ENCODE data around the gene ANXA6.

DNA sequence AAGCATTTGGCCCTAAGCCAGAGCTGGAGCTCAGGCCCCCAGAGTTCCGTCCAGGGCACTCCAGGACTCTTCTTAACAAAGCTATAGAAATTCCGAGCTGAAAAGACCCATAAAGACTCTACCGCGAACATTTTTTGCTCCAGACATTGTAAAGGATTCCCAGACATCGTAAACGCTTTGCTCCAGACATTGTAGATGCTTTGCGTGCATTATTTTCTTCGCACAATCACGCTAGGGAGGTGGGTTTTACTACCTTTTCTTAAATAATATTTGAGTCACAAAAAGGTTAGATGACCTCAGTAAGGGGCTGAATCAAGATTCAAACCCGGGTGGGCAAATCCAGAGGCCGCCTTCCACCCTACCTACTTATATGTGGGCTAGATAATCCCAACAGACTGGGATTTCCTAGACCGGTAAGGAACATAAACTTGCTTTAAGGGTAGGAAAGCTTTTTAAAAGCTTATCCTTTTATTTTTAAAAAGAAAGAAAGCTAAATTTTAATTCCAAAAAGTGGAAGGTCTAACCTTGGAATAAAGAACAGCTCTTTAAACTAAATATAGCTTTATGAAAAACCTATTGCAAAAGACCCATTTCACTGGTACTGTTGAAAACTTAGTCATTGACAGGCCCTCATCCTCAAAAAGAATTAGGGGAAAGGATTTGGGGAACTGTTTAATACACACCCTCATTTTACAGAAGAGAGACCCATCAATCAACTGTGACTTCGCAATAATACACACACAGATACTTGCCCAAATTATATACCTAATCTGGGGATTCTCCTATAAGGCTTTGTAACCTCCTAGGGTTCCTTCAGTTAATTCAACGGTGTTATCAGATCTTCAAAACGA is 75.9 kb downstream of the ANXA6 start:
- TF ChIP-seq ZNF274 (IDR thresholded peaks at IDR 0.05; ENCODE audit: low read depth, low read length) = no peak
- no peak for TF ChIP-seq YY1 (IDR thresholded peaks at IDR 0.05; ENCODE audit: insufficient read depth, insufficient read length)

All from NT2/D1 (cell line).